A549 treated with AZD2906 at 1 μM for 4 hours (cell line): ENCODE measurements around the gene PTCHD1. TPM values are rescaled to one million over a fixed set of nuclear protein-coding genes. Genes with fewer than 3 reads are reported as not detected.

Experiments used
- total RNA-seq: library from RNA; stranded (reverse); fragments of 200-300 nt; extraction: Qiagen RNA extraction; gene quantifications from 5 replicates; pipeline ENCODE4 v1.2.3, GENCODE V29; 2022

The PTCHD1 gene
- not detected in 5 replicates for total RNA-seq

GRCh38 chrX:23334848-23335599, at the start of gene PTCHD1:
TSS of gene PTCHD1 (plus strand) at chrX:23334849. CDS start at chrX:23334876, 27 bp downstream.

